ENCODE measurements around the gene CLTCL1.

- TF ChIP-seq CTCF (IDR thresholded peaks at IDR 0.05) (peak; percentile 59 to 77 (median 73)), POLR2A (IDR thresholded peaks at IDR 0.05) (no peak)
These were observed 111.9 kb downstream of the CLTCL1 start for GRCh38 chr22:19179497-19180048.
